Measurements from ENCODE around the gene MLH1. TPM values are rescaled to one million over a fixed set of nuclear protein-coding genes. Genes with fewer than 3 reads are reported as not detected.

MLH1 gene
- total RNA-seq, 1 experiment from 2014 or later = 28.5 TPM

DNA sequence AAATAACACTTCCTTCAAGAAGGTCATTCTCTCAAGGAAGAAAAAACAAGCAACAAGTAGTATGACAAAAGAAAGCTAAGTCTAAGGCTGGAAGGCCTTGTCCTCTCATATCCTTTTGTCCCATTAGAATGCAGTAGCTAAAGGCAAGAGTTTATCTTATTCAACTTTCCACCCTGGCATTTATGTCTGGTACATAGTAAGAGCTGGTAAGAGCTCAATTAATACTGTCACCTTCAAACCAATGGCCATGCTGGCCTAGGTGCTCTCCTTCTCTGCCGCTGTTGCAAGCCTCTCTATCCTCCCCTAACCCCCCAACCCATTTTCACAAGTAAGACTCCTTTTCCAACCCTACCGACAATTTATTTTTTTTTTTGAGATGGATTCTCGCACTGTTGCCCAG lies 99.2 kb downstream of the MLH1 start:
- POLR2A ChIA-PET = no interaction called here
- CTCF ChIA-PET = no interaction called here

DNA sequence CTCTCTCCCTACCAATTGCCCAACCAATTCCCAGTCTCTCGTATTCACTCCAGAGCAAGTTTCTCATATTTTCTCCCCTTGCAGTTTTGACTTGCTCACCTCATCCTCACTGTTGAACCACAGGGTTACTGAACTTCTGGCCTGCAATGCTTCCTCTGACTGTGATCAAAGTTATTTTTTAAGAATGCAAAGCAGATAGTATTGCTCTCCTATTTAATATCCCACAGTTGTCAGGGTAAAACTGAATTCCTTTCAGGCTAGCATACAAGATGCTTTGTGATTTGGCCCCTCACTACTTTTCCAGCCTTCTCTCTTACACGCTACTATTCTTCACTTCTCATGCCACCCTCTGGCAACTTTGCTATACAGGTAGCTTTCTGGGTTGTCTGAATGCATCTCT lies 100.2 kb downstream of the MLH1 start:
- no peak overlapping the region for H3K4me3 ChIP-seq (ENCODE audit: low read depth in 2 of 2, low read length in 2 of 2)
- CTCF ChIA-PET = no interaction called here
- TF ChIP-seq POLR2AphosphoS5 (IDR thresholded peaks at IDR 0.05; ENCODE audit: low read depth, low read length) = no peak
- TF ChIP-seq, protein P1, sequence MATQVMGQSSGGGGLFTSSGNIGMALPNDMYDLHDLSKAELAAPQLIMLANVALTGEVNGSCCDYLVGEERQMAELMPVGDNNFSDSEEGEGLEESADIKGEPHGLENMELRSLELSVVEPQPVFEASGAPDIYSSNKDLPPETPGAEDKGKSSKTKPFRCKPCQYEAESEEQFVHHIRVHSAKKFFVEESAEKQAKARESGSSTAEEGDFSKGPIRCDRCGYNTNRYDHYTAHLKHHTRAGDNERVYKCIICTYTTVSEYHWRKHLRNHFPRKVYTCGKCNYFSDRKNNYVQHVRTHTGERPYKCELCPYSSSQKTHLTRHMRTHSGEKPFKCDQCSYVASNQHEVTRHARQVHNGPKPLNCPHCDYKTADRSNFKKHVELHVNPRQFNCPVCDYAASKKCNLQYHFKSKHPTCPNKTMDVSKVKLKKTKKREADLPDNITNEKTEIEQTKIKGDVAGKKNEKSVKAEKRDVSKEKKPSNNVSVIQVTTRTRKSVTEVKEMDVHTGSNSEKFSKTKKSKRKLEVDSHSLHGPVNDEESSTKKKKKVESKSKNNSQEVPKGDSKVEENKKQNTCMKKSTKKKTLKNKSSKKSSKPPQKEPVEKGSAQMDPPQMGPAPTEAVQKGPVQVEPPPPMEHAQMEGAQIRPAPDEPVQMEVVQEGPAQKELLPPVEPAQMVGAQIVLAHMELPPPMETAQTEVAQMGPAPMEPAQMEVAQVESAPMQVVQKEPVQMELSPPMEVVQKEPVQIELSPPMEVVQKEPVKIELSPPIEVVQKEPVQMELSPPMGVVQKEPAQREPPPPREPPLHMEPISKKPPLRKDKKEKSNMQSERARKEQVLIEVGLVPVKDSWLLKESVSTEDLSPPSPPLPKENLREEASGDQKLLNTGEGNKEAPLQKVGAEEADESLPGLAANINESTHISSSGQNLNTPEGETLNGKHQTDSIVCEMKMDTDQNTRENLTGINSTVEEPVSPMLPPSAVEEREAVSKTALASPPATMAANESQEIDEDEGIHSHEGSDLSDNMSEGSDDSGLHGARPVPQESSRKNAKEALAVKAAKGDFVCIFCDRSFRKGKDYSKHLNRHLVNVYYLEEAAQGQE (IDR thresholded peaks at IDR 0.05; ENCODE audit: insufficient read depth in 1 of 2, low read depth in 2 of 2, low read length in 1 of 2) = no peak
- TF ChIP-seq, protein P2, sequence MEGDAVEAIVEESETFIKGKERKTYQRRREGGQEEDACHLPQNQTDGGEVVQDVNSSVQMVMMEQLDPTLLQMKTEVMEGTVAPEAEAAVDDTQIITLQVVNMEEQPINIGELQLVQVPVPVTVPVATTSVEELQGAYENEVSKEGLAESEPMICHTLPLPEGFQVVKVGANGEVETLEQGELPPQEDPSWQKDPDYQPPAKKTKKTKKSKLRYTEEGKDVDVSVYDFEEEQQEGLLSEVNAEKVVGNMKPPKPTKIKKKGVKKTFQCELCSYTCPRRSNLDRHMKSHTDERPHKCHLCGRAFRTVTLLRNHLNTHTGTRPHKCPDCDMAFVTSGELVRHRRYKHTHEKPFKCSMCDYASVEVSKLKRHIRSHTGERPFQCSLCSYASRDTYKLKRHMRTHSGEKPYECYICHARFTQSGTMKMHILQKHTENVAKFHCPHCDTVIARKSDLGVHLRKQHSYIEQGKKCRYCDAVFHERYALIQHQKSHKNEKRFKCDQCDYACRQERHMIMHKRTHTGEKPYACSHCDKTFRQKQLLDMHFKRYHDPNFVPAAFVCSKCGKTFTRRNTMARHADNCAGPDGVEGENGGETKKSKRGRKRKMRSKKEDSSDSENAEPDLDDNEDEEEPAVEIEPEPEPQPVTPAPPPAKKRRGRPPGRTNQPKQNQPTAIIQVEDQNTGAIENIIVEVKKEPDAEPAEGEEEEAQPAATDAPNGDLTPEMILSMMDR (IDR thresholded peaks at IDR 0.05) = no peak
- no peak for TF ChIP-seq TCF7L2 (IDR thresholded peaks at IDR 0.05; ENCODE audit: low read depth, low read length)
- no peak for TF ChIP-seq SIN3A (IDR thresholded peaks at IDR 0.05; ENCODE audit: borderline replicate concordance, insufficient read depth, low read depth, low read length)
- ATAC-seq = no peak
- POLR2A ChIA-PET = no interaction called here
- intact Hi-C loops (cut with micrococcal nuclease; ENCODE audit: unreplicated experiment) = no loop called here
- H3K36me3 ChIP-seq (ENCODE audit: control insufficient read depth, insufficient read depth, low read length) = peaks cover 2% of the 10 kb centered on the region; the same call in 1 of the 2 replicates
- no peaks in the 10 kb centered on the region for H3K9me3 ChIP-seq (ENCODE audit: control insufficient read depth, insufficient read depth, low read depth, low read length)
- in situ Hi-C loops (cut with HindIII; ENCODE audit: low pct_unique_long_range_greater_than_20kb, low sequenced_read_pairs) = no loop called here
- no peak for DNase-seq (ENCODE audit: low read depth, low spot score)
- H3K27ac ChIP-seq (ENCODE audit: low read length) = no peak overlapping the region
- H3K4me1 ChIP-seq (ENCODE audit: control insufficient read depth, insufficient read depth, low read length) = no peaks in the 10 kb centered on the region
- no peaks in the 10 kb centered on the region for H3K27me3 ChIP-seq (ENCODE audit: control insufficient read depth, insufficient read depth, low read length)
- BruUV-seq (replicated peaks) = no TSS peak

More for the DNA sequence above, 99.2 kb downstream of the MLH1 start:
- H3K4me1 ChIP-seq (ENCODE audit: control insufficient read depth, insufficient read depth, low read length) = no peaks in the 10 kb centered on the region
- peaks cover 2% of the 10 kb centered on the region; the same call in 1 of the 2 replicates for H3K36me3 ChIP-seq (ENCODE audit: control insufficient read depth, insufficient read depth, low read length)
- TF ChIP-seq, protein P1 (IDR thresholded peaks at IDR 0.05; ENCODE audit: insufficient read depth in 1 of 2, low read depth in 2 of 2, low read length in 1 of 2) = no peak
- TF ChIP-seq SIN3A (IDR thresholded peaks at IDR 0.05; ENCODE audit: borderline replicate concordance, insufficient read depth, low read depth, low read length) (no peak), TCF7L2 (IDR thresholded peaks at IDR 0.05; ENCODE audit: low read depth, low read length) (no peak), POLR2AphosphoS5 (IDR thresholded peaks at IDR 0.05; ENCODE audit: low read depth, low read length) (no peak)
- TF ChIP-seq, protein P2 (IDR thresholded peaks at IDR 0.05) = no peak
- DNase-seq (ENCODE audit: low read depth, low spot score) = no peak
- ATAC-seq = no peak
- intact Hi-C loops (cut with micrococcal nuclease; ENCODE audit: unreplicated experiment) (no loop called here), in situ Hi-C loops (cut with HindIII; ENCODE audit: low pct_unique_long_range_greater_than_20kb, low sequenced_read_pairs) (no loop called here)
- H3K27me3 ChIP-seq (ENCODE audit: control insufficient read depth, insufficient read depth, low read length) = no peaks in the 10 kb centered on the region
- H3K27ac ChIP-seq (ENCODE audit: low read length) = no peak overlapping the region
- no TSS peak for BruUV-seq (replicated peaks)
- no peak overlapping the region for H3K4me3 ChIP-seq (ENCODE audit: low read depth in 2 of 2, low read length in 2 of 2)
- H3K9me3 ChIP-seq (ENCODE audit: control insufficient read depth, insufficient read depth, low read depth, low read length) = no peaks in the 10 kb centered on the region
